Endothelial cell of umbilical vein (primary cell): ENCODE measurements around the gene NINJ2. TPM values are rescaled to one million over a fixed set of nuclear protein-coding genes. Genes with fewer than 3 reads are reported as not detected.

ENCODE experiments used
- BruUV-seq: library from RNA; stranded (reverse); fragments of 400-500 nt; replicated peaks from 2 replicates; lab custom pipeline; 2021; lab: Mats Ljungman, UMichigan
- CTCF ChIA-PET: fragments of 300-600, 350-600 bp; sonication (Branson Sonifier 250); formaldehyde crosslinking; loops from one replicate; lab custom pipeline; 2021; ENCODE audit warnings: antibody characterized with exemption, inconsistent platforms; lab: Charles Lee
- POLR2A ChIA-PET: fragments of 300-600, 350-600 bp; sonication (Branson Sonifier 250); formaldehyde crosslinking; loops from one replicate; lab custom pipeline; 2021; ENCODE audit warnings: antibody characterized with exemption, inconsistent platforms; lab: Charles Lee
- DNase-seq: peaks from one replicate; pipeline ENCODE4 v3.0.0-alpha.2; 2011; ENCODE audit warnings: low read depth, low spot score
- FAIRE-seq: peaks from 2 replicates; lab custom pipeline; 2011; peaks lifted over from hg19 to GRCh38; lab: Jason Lieb, UNC
- H2AFZ ChIP-seq: 2 replicates; pipeline ENCODE4 v1.6.0; 2012; ENCODE audit warnings: low read depth, low read length, control low read depth, inconsistent platforms
- H3K27ac ChIP-seq: 2 replicates; pipeline ENCODE4 v1.5.1; 2011; ENCODE audit warnings: low read depth, mild to moderate bottlenecking, control low read depth, low read length, moderate library complexity; ENCODE audit not compliant: insufficient read depth
- H3K27me3 ChIP-seq, 2 experiments: 2 replicates each; pipeline versions ENCODE4 v1.6.0 to v1.6.1; 2011; ENCODE audit warnings: low read length in 2 of 2, mixed read lengths in 1 of 2; ENCODE audit not compliant: control insufficient read depth in 2 of 2, insufficient read depth in 2 of 2
- H3K36me3 ChIP-seq, 2 experiments: 2 replicates in 1 of 2; 3 replicates in 1 of 2; pipeline ENCODE4 v1.5.1; 2011; ENCODE audit warnings: low read length in 2 of 2, mild to moderate bottlenecking in 1 of 2, moderate library complexity in 1 of 2; ENCODE audit not compliant: control insufficient read depth in 2 of 2, insufficient read depth in 2 of 2; ENCODE audit errors: extremely low read depth in 1 of 2
- H3K4me1 ChIP-seq: 3 replicates; pipeline ENCODE4 v1.5.1; 2011; ENCODE audit warnings: mild to moderate bottlenecking, low read length; ENCODE audit not compliant: control insufficient read depth, insufficient read depth; ENCODE audit errors: extremely low read depth
- H3K4me2 ChIP-seq: 2 replicates; pipeline ENCODE4 v1.6.1; 2011; ENCODE audit warnings: low read length, control low read depth, mixed read lengths; ENCODE audit not compliant: insufficient read depth
- H3K4me3 ChIP-seq, 3 experiments: fragments of 200-600 bp in 1 of 3; sonication (generic), shearing (Covaris generic) in 1 of 3; replicated peaks in 1 of 3; 2 replicates each; pipeline ENCODE4 v1.5.1; 2011 to 2016; ENCODE audit warnings: control low read depth in 3 of 3, low read length in 3 of 3, mild to moderate bottlenecking in 2 of 3, inconsistent platforms in 1 of 3, low read depth in 1 of 3, moderate library complexity in 1 of 3; ENCODE audit not compliant: insufficient read depth in 1 of 3
- H3K79me2 ChIP-seq: 2 replicates; pipeline ENCODE4 v1.6.0; 2012; ENCODE audit warnings: low read length, inconsistent platforms; ENCODE audit not compliant: control insufficient read depth, insufficient read depth
- H3K9ac ChIP-seq: replicated peaks from 2 replicates; pipeline ENCODE3; 2011; ENCODE audit warnings: low read length, control low read depth; ENCODE audit not compliant: insufficient read depth; ENCODE audit errors: extremely low read depth
- H3K9me1 ChIP-seq: replicated peaks from 3 replicates; pipeline ENCODE4 v1.6.0; 2011; ENCODE audit warnings: mild to moderate bottlenecking, low read length; ENCODE audit not compliant: control insufficient read depth, insufficient read depth; ENCODE audit errors: extremely low read depth
- H3K9me3 ChIP-seq: replicated peaks from 2 replicates; pipeline ENCODE4 v1.5.1; 2012; ENCODE audit warnings: low read length, inconsistent platforms; ENCODE audit not compliant: control insufficient read depth, insufficient read depth
- H4K20me1 ChIP-seq: replicated peaks from 2 replicates; pipeline ENCODE3; 2011; ENCODE audit warnings: mild to moderate bottlenecking, low read length; ENCODE audit not compliant: control insufficient read depth, insufficient read depth; ENCODE audit errors: extremely low read depth
- EZH2 ChIP-seq: IDR thresholded peaks from 2 replicates; pipeline ENCODE4 v1.6.1; 2012; ENCODE audit warnings: borderline replicate concordance, low read depth, mild to moderate bottlenecking, moderate library complexity, low read length, inconsistent platforms; ENCODE audit not compliant: severe bottlenecking
- FOS ChIP-seq: IDR thresholded peaks from 2 replicates; pipeline ENCODE4 v1.6.1; 2011; ENCODE audit warnings: mild to moderate bottlenecking, low read length, moderate library complexity, borderline replicate concordance; ENCODE audit not compliant: insufficient read depth
- GATA2 ChIP-seq: IDR thresholded peaks from 2 replicates; pipeline ENCODE4 v1.7.0; 2011; ENCODE audit warnings: low read depth, mild to moderate bottlenecking, moderate library complexity, mixed read lengths, low read length; ENCODE audit not compliant: insufficient read length, insufficient read depth
- JUN ChIP-seq: IDR thresholded peaks from 2 replicates; pipeline ENCODE4 v1.6.1; 2011; ENCODE audit warnings: borderline replicate concordance, low read depth; ENCODE audit not compliant: insufficient read length, insufficient read depth
- MYC ChIP-seq: IDR thresholded peaks from one replicate; pipeline ENCODE4 v1.6.1; 2011; ENCODE audit warnings: mild to moderate bottlenecking, low read depth, low read length
- POLR2A ChIP-seq: IDR thresholded peaks from 2 replicates; pipeline ENCODE4 v1.6.1; 2012; ENCODE audit warnings: low read depth, mild to moderate bottlenecking, control low read depth, low read length
- POLR2AphosphoS5 ChIP-seq: IDR thresholded peaks from 2 replicates; pipeline ENCODE4 v1.6.1; 2012; ENCODE audit warnings: low read depth, mild to moderate bottlenecking, control low read depth, low read length, moderate library complexity; ENCODE audit not compliant: insufficient read depth
- dilution Hi-C: fragments of 300-500 bp; cut with MboI; formaldehyde crosslinking; loops from one replicate; pipeline ENCODE4 v1.15.0; 2019; ENCODE audit warnings: low sequenced_read_pairs; ENCODE audit not compliant: extremely low pct_ligation_motif_present
- intact Hi-C: fragments of 100-400 bp; cut with micrococcal nuclease; formaldehyde crosslinking; loops from one replicate; pipeline ENCODE4 v1.10.0; 2022
- polyA plus RNA-seq, 4 experiments: library from polyadenylated mRNA; depleted of rRNA in 3 of 4; stranded (reverse) in 3 of 4; unstranded in 1 of 4; fragments of >200 nt; gene quantifications; 2 replicates each; pipeline versions ENCODE4 v1.2.1 to v1.2.3, GENCODE V29; 2011 to 2012; ENCODE audit warnings: missing spikeins in 1 of 4
- total RNA-seq: library from RNA; stranded (reverse); gene quantifications from 2 replicates; pipeline ENCODE4 v1.2.3, GENCODE V29; 2021
- TF ChIP-seq, protein P1 (sequence below), 2 donors: IDR thresholded peaks; 1 replicate in 1 of 2; 2 replicates in 1 of 2; pipeline ENCODE4 v1.5.1; 2011; ENCODE audit warnings: low read length in 2 of 2, mild to moderate bottlenecking in 2 of 2, moderate library complexity in 2 of 2, control low read depth in 1 of 2, inconsistent platforms in 1 of 2, low read depth in 1 of 2; ENCODE audit not compliant: insufficient read depth in 1 of 2; ENCODE audit errors: extremely low read depth in 1 of 2
- TF ChIP-seq, protein P2 (sequence below): IDR thresholded peaks from 2 replicates; pipeline ENCODE4 v1.6.1; 2011; ENCODE audit not compliant: insufficient read depth, insufficient read length

The NINJ2 gene
- total and polyA plus RNA-seq, 2 donors (not counting 3 experiments of a cell fraction or from before 2014, with no cell fraction given) = 0.75 to 4.4 TPM

DNA sequence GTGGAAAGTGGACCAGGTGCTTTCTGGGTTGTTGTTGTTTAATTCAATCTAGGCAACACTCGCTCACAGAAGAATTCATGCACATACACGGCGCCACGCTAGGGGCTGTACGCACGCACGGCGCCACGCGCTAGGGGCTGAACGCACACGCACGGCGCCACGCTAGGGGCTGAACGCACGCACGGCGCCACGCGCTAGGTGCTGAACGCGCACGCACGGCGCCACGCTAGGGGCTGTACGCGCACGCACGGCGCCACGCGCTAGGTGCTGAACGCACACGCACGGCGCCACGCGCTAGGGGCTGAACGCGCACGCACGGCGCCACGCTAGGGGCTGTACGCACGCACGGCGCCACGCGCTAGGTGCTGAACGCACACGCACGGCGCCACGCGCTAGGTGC, 54.3 kb downstream of the NINJ2 start:
- ChIA-PET CTCF (interaction anchor here (1.5 to 2.2 kb wide), 5 partner anchors 11 to 205 kb away, joined by 6 to 20 read pairs (median 9); partner anchors contain the start of gene WNK1), POLR2A (no interaction called here)
- no peak for FAIRE-seq
- Histone ChIP-seq H2AFZ (no peak overlapping the region), H3K27me3 (no peaks in the 10 kb centered on the region), H3K27ac (no peak overlapping the region), H3K9ac (no peak overlapping the region), H3K36me3 (no peaks in the 10 kb centered on the region), H3K4me2 (no peak overlapping the region), H3K4me1 (peaks cover 28% of the 10 kb centered on the region), H3K79me2 (no peaks in the 10 kb centered on the region), H3K4me3 (no peak overlapping the region), H3K9me3 (no peaks in the 10 kb centered on the region), H4K20me1 (no peaks in the 10 kb centered on the region), H3K9me1 (no peaks in the 10 kb centered on the region)
- no peak for DNase-seq
- dilution Hi-C loops (no loop called here), intact Hi-C loops (no loop called here)
- no TSS peak for BruUV-seq
- no peak for TF ChIP-seq FOS
- TF ChIP-seq, protein P1, sequence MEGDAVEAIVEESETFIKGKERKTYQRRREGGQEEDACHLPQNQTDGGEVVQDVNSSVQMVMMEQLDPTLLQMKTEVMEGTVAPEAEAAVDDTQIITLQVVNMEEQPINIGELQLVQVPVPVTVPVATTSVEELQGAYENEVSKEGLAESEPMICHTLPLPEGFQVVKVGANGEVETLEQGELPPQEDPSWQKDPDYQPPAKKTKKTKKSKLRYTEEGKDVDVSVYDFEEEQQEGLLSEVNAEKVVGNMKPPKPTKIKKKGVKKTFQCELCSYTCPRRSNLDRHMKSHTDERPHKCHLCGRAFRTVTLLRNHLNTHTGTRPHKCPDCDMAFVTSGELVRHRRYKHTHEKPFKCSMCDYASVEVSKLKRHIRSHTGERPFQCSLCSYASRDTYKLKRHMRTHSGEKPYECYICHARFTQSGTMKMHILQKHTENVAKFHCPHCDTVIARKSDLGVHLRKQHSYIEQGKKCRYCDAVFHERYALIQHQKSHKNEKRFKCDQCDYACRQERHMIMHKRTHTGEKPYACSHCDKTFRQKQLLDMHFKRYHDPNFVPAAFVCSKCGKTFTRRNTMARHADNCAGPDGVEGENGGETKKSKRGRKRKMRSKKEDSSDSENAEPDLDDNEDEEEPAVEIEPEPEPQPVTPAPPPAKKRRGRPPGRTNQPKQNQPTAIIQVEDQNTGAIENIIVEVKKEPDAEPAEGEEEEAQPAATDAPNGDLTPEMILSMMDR (IDR thresholded peaks at IDR 0.05; ENCODE audit: extremely low read depth in 1 of 2, insufficient read depth in 1 of 2, low read depth in 1 of 2, low read length in 2 of 2) = no peak
- no peak for TF ChIP-seq MYC
- TF ChIP-seq POLR2AphosphoS5 = no peak
- TF ChIP-seq GATA2 = no peak
- TF ChIP-seq, protein P2, sequence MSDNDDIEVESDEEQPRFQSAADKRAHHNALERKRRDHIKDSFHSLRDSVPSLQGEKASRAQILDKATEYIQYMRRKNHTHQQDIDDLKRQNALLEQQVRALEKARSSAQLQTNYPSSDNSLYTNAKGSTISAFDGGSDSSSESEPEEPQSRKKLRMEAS = no peak
- no peak for TF ChIP-seq JUN
- no peak for TF ChIP-seq EZH2
- no peak for TF ChIP-seq POLR2A
